Renal cortical epithelial cell (primary cell): ENCODE results near the gene MTNR1B. TPM values are rescaled to one million over a fixed set of nuclear protein-coding genes. Genes with fewer than 3 reads are reported as not detected.
A peak's percentile ranks its signal among the peaks of the same experiment; 100 is the strongest.

ENCODE experiments used
- DNase-seq: peaks from one replicate; pipeline ENCODE4 v3.0.0-alpha.2; 2011; ENCODE audit warnings: low read depth
- total RNA-seq: library from RNA; depleted of rRNA; stranded (reverse); fragments of >200 nt; gene quantifications from 2 replicates; pipeline ENCODE4 v1.2.3, GENCODE V29; 2014

The MTNR1B gene
- total RNA-seq: not detected in 2 replicates

DNA sequence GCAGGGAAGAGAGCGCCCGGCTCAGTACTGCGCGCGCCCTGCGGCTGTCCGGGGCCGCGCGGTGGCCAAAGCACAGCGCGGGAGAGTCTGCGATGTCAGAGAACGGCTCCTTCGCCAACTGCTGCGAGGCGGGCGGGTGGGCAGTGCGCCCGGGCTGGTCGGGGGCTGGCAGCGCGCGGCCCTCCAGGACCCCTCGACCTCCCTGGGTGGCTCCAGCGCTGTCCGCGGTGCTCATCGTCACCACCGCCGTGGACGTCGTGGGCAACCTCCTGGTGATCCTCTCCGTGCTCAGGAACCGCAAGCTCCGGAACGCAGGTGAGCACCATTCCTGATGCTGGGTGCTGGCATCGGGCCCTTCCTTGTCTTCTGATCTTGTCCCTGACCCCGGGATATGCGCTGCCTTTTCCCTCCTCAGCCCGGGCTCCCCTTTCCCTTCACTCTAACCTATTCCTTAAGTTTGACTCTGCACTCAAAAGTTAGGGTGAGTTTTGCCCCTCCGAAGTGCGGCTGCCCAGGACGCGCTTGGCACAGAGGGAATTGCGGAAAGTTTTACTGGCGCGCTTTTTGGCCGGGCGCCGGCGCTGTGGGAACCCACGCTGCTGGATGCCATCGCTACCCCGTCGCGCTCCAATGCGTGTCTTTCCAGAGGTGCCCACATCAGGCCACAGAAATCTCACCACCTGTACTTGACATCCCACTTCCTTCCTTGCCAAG lies at the start of gene MTNR1B:
TSS of gene MTNR1B (plus strand) at position 18 of the 714 bp plus-strand sequence. CDS start at position 93, 75 bp downstream.
- no peak for DNase-seq

DNA sequence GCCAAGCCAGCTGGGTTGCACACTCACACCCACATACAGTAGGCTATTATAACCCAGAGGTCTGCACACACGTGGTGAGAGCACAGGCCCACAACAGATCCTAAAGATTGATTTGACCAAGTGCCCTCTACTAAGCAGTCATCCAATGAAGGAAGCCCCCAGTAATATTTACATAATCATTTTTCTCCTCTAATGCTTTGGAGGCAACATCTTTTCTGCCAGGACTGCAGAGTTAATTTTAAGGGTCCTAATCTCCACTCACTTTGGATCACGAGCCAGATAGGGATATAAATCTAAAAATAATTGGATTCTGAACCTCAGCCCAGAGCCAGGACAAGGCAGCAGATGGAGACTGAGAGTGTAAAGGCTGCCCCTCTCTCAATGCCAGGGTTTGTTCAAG lies 49.1 kb upstream of the MTNR1B start:
- no peak for DNase-seq

DNA sequence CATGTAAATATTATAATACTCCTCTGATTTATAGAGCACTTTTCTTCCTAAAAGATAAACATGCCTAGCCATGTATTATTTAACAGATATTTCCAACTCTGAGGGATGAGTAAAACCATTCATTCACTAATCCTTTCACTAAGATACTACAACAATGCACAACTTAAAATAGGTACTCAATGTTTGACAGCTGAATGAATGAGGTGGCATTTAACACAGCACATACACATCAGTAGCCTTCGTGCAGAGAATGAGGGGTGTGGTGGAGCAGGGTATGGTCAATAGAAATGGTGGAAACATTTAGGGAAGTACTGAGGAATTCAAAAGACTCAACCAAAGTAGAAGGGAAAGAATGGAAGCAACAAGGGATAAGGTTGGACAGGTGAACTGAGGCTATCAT lies 46.7 kb upstream of the MTNR1B start:
- DNase-seq: no peak

DNA sequence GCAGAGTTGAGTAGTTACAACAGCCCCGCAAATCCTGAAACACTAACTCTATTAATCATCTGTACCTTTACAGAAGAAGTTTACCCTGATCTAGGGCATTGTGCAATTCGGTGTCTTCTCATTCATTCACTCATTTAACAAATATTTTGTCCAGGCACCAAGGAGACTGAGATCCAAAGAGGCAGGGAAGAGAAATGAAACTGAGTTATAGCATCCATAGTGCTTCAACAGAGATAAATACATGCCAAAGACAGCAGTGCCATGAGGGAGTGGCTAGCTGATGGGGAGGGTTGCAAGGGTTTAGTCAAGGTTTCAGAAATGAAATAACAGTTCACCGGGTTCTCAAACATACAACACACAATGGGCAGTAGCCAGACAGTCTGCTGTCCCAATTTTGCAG lies 40.2 kb upstream of the MTNR1B start:
- DNase-seq: peak; percentile 19

DNA sequence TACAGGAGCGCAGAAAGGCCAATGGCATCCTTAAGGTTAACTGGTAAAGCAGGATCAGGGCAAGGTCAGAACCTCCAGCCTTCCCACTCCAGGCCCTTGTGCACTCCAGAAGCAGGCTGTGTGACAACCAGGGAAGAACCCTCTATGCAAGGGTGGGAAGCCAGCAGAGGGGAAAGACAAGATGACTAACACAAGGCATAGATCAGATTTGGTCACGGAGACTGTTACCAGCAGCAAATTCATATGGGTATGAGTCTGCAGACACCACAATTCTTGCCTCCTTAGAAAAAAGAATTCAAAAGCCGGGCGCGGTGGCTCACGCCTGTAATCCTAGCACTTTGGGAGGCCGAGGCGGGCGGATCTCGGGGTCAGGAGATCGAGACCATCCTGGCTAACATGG lies 39.8 kb upstream of the MTNR1B start:
- no peak for DNase-seq

DNA sequence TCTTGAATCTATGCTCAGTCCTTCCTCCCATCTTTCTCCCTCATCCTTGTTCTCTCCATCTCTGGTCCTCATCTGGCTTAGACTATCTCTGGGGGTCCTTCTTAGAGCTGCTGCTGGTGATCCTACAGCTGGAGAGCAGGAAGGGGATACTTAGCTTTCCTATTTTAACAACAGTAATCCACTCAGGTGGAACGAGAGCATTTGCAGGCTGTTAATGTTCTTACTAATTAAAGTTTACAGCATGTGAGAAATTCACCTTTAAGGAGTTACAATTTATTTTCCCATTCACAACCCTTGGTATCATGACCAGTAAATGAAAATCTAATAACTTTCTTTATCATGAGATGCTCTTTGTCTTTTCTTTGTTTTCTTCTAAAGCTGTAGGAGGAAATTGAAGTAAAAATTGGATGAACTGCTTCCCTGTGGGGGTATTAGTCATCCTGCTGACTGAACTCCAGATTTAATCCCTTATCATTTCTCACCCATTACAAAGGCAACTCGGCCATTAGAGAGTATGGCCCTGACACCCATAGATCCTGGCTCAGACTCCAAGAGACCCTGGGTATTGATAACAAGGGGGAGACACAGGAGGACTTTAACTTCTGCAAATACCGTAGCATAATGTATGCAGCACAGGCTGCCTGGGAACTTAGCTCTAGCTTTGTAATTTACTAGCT lies 37.6 kb upstream of the MTNR1B start:
- DNase-seq: peak; percentile 66

DNA sequence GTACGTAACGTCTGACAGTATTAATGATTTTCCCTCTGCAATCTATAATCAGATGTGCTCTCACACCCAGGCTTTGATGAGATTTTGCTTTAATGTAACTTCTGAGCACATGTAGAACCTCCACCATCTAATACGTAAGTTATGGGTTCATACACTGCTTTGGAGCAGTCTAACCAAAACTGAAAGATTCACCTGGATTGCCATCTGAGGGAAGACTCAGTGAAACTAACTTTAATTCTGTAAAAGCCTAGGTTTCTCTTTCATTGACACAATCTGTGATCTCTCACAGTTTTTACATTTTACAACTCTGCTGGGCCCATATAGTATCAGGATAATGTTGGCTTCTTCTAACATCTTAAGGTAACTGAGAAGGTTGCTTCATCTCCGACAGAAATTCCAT lies 30.1 kb upstream of the MTNR1B start:
- DNase-seq: no peak

DNA sequence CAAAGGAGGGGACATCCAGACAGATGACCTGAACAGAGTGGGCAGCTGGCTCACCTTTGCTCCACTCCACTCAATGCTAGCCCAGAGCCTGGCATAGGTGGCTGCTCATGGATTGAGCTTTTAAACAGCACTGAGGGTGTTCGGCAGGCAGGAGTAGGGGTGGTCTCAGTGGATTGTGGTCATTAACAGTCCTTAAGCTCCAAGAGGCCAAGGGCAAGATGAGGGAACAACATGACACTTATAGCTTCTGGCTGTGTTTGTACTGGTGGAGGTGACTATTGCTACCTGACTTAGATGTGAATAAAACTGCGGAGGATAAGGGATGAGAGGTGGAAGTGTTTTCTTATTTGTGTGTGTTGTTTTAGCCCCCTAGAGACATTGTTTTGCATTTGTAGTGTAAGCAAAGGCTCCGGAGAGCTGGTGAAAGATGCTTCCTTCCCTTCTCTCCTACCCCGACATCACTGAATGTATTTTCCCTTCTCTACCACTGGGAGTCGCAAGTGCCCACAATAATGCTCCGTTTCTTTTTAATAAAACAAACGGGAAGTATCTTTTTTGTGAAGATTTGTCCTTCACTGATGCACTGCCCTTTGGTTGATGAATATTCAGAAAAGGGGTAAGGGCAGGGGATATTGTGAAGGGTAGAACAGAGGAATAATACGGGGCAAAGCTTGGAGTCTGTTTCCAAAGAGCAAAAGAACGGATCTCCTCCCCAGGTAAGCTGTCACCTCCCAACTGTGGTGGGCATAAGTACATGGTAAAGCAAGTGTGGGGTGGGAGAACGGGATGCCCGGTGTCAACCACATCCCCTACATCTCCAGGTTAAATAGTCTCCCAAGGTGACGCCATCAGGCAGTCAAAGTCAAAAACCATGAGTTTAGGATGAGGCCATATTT lies 27.5 kb upstream of the MTNR1B start:
- DNase-seq: peak; percentile 18

DNA sequence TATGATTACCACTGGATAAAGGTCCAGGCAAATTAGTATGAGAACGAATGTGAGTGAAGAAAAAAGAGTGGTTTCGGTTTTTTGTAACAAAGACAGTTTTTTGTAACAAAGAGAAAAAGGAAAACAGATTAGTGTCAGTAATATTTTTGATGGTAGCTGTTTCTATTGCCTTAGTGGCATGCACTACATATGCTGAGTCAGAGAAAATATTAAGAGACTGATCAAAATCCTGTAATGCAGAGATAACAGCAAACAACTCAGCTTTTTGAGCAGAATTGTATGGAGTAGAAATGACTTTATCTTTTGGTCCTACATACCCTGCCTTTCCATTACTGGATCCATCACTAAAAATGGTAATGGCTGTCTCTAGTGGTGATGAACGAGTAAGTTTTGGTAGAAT lies 22.7 kb upstream of the MTNR1B start:
- no peak for DNase-seq

DNA sequence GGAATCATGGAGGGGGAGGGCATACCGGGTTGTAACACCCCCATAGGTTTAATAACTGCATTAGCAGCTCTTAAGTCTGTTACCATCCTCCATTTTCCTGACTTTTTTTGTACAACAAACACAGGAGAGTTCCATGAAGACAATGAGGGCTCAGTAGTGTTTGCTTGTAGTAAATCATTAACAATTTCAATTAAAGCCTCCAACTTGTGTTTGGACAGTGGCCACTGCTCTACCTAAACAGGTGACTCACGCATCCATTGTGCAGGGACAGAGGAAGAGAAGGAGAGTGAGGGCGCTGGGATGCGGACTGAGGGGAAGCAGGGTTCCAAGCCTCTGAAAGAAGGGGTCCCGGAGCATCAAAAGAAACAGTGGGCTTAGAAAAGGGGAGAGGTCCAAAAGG lies 21.3 kb upstream of the MTNR1B start:
- DNase-seq: peak; percentile 89

DNA sequence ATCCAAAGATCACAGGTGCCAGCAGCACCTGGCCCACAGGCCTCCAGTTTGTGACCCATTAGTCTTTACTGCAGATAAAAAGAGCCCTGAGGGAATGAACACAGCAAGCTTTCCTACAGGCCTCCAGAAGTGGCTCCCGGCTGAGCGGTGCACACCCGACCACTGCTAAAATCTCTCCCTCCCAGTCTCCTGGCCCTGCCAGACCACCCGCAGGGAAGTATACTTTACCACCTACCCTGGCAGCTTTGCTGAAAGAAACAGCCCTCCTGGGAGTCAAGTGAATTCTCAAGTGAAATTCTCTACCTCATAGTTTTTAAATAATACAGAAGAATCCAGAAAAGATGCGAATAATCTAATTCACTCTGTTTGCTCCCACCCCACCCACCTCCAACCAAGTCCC lies 15.4 kb upstream of the MTNR1B start:
- no peak for DNase-seq

DNA sequence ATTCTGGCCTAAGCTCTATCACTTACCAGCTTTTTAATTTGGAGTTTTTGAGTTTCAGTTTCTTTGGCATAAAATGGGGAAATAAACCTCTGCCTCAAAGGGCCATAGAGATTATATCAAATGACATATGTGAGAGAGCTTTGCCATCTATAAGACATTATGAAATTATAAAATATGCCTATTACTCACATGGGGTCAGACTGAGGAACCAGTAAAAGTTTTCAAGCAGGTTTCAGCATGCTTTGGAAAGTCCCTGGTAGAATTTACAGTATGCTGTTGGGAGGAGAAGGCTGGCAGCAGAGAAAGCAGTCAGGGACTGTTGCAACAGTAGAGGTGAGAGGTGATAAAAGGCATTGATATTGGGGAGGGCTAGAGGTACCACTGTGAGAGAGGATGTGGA lies 13.6 kb upstream of the MTNR1B start:
- no peak for DNase-seq

DNA sequence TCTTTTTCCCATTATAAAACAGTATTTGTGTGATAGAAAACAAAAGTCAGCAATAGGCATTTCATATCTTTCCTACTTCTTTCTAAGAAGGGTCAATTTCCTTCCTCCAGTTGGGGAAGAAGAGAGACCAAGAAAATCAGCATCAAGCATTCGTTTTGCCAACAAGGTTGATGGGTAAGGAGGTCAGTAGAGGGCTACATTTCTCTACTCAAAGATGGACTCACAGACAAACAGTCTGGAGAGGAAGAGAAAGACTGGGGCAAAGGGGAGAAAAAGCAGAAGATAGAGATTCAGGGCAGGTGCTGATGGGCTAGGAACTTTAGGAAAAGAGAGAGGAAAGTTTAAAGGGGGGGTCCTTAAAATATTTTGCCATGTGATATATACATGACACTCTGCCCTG lies 8.6 kb upstream of the MTNR1B start:
- peak; percentile 16 for DNase-seq

DNA sequence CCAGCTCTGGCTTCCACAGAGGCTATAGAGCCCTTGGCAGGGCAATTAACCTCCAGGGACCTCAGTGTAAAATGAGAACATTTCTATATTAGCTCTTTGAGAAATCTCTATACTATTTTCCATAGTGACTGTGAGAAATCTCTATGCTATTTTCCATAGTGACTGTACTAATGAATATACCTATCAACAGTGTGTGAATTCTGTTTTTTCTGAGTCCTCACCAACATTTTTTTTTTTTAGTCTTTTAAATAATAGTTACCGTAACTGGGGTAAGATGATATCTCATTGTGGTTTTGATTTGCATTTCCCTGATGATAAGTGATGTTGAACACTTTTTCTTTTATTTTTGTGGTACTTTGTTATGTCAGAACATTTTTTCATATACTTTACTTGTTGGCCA lies 7.0 kb upstream of the MTNR1B start:
- no peak for DNase-seq

DNA sequence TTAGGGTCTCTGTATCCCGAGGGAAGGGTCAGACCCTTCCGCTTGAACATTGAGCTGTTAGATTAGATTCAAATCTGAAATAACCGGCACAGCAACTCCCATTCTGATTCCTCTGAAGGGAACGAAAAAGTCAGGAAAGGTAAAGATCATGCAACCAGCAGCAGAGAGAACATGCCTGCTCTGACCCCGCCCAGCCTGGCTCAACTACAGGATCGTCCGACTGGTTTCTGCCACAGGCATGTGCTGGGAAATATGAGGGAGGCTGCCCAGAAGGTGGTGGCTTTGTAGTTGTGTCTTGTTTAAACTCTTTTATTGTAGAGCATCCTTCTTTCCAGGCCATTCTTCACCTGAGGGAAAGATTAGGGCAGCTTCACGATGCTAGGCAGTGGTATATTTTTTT lies 5.0 kb upstream of the MTNR1B start:
- DNase-seq: no peak

DNA sequence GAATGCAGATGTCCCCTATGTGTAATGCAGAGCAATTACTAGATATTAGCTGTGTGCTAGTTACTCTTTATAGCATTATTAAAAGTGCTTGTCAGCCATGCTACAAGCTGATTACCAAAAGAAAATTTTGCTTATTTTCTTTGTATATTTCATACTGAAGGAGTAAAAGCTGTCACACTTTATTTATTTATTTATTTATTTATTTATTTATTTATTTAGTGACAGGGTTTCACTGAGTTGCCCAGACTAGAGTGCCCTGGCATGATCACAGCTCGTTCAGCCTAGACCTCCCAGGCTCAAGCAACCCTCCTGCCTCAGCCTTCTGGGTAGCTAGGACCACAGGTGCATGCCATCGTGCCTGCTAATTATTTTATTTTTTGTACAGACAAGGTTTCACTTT lies 4.3 kb upstream of the MTNR1B start:
- DNase-seq: no peak

DNA sequence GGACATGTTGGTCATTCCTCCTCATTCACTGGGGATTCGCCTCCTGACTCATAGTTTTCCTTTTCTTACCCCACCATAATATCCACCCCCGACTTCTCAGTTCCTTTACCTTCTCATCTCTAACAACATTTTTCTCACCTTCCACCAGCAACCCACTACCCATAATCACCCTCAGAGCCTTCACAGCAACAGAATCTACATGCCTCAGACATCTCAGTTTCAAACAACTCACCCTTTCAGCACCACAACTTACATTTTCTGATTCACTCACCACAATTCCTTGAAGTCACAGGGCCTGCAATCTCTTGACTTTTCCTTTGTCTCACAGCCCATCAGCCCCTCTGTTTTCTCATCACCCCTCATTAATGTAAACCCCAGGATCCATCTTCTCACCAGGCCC lies 2.3 kb upstream of the MTNR1B start:
- peak; percentile 19 for DNase-seq

DNA sequence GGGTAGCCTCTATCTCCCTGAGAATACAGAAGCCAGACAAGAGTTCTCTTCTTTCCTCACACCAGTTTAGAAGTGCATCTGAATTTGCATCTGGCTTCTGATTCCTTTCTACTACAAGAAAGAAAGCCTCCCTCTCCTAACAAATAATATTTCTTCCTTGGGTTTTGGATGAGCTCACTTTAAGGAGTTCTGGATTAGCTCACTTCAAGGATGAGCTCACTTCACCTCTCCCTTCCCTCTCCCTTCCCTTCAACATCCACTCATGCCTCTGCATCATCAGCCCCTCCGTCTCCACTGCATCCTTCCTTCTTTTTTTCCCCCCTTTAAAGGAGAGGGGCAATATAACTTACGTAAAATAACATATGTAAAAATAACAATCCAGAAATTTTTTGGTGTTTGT lies 1.6 kb upstream of the MTNR1B start:
- DNase-seq: no peak

DNA sequence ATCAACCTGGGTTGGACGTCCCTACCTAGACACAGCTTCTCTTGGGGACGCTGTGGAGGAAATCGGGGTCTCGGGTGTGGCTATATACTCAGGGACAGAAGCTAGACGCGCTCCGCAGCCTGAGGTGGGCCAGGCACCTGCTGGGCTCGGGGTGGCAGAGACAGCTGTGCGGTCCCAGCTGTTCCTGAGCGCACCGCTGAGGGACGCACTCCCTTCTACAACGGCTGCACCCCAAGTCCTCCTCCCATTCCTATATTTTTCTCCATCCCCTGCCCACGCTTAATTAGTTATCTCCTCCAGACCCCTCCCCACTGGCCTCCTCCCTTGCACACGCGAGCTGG lies 188 bp upstream of the MTNR1B start:
- DNase-seq: no peak

DNA sequence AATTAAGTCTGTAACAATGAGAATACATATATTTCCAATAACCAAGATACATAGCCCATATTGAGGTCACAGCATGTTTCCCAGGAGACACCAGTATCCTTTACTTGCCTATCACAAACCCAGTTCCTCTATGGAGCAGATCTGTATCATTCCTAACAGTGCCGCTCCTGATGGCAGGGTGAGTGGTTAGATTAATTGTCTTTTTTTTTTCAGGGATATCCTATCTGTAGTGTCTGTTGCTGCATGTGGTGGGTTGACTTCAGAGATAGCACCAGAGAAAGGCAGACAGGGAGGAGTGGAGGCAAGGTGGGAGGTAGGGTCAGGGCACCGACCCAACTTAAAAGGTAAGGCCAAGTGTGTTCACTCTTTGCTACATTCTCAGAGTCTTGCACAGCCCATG lies 2.8 kb downstream of the MTNR1B start:
- no peak for DNase-seq

DNA sequence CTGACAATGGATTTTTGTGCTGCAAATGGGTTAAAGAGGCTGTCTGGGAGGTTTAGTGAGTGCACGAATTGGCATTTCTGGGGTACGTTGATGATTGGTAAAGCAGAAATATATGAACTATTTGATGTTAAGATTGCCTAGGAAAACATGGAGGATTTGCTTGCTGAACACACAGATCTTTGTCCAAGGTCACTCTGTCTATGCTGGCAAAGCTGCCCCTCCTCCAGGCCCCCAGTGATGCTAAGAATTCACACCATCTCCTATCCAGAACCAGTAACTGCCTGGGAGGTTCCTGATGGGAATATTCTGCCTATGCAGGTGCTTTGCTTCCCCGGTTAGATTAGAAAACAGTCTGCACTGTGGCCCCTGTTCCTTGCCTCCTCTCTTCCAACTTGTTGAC lies 5.8 kb downstream of the MTNR1B start:
- no peak for DNase-seq

DNA sequence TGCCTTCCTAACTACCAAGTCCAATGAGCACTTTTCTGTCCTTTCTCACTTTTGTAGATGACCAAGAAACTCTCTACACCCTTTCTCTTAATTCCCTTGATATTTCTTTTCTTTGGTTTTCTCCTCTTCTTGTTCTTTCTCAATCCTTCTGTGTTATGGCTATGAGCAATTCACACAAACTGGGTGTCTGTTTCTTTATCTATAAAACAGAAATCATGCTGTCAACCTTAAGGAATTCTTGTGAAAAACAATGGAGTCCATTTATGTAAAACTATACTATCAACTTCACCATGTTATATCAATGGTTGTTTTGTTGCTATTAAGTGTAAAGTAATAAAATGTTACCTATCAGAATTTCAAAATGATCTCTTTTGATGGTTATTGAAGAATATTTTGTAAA lies 7.2 kb downstream of the MTNR1B start:
- no peak for DNase-seq

DNA sequence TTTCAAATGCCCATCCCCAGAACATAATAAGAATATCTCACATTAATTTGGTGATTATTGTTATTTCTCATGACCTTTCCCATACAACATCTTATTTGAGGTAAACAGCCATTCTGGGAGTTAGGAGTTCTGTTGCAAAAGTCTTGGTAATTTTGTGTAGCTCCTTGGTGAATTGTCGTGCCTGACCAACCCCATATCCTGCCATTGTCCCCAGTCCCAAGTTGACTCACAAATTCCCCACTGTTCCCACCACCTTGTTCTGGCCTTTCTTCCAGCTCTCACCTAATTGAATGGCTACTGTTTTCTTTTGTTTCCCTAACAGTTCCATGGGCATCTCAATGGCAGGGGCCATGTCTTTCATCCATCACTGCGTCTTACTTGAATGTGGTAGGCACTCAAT lies 8.0 kb downstream of the MTNR1B start:
- DNase-seq: peak; percentile 74
